Mucosa of descending colon (tissue), 3 donors: Measurements from ENCODE around the gene SNX9. TPM values are rescaled to one million over a fixed set of nuclear protein-coding genes. Genes with fewer than 3 reads are reported as not detected.

Experiments used
- ATAC-seq: fragments of 200-7000 bp; cut with Tn5 transposase; one replicate; pipeline ENCODE4 v1.9.1; 2020; ENCODE audit warnings: mild to moderate bottlenecking, moderate library complexity
- DNase-seq, 3 donors: peaks; one replicate each; pipeline ENCODE4 v3.0.0-alpha.2; 2020
- H3K36me3 ChIP-seq: fragments of 200-600 bp; one replicate; pipeline ENCODE4 v1.8.0; 2021; ENCODE audit warnings: low read depth, mild to moderate bottlenecking
- H3K4me1 ChIP-seq: fragments of 200-600 bp; one replicate; pipeline ENCODE4 v1.8.0; 2021; ENCODE audit warnings: low read depth, mild to moderate bottlenecking
- H3K4me3 ChIP-seq: fragments of 200-600 bp; one replicate; pipeline ENCODE4 v1.8.0; 2021; ENCODE audit warnings: mild to moderate bottlenecking
- H3K9me3 ChIP-seq: fragments of 200-600 bp; one replicate; pipeline ENCODE4 v1.8.0; 2021; ENCODE audit warnings: mild to moderate bottlenecking
- intact Hi-C, 2 donors: fragments of 100-400 bp; cut with DNase I in 1 of 2; cut with micrococcal nuclease in 1 of 2; formaldehyde crosslinking; loops; one replicate each; pipeline versions ENCODE4 v1.11.0 to v1.11.1; 2022; cut with DNase I, micrococcal nuclease
- total RNA-seq, 3 donors: library from RNA; stranded (reverse); fragmentation: NEBNext Ultra II Directional in 2 of 3; extraction: Animal tissue kit (Norgen Biotek cat#: 25700) in 2 of 3; gene quantifications; one replicate each; pipeline versions ENCODE4 v1.2.1 to v1.2.4, GENCODE V29; 2021 to 2023
- TF ChIP-seq, protein P1 (sequence below): fragments of 200-600 bp; IDR thresholded peaks from one replicate; pipeline ENCODE4 v1.8.0; 2022; ENCODE audit warnings: antibody characterized with exemption, mild to moderate bottlenecking
- donor health status: DM: no; HTN: no; CAD: no; lungs with moderate emphysema.
- donor health status: DM: no; HTN: no; CAD: no.
- donor health status: DM: no; HTN: yes; CAD: no.

SNX9 gene
- total RNA-seq, 3 donors from 2014 or later, result 55.0 to 69.6 (median 68.0) TPM

DNA sequence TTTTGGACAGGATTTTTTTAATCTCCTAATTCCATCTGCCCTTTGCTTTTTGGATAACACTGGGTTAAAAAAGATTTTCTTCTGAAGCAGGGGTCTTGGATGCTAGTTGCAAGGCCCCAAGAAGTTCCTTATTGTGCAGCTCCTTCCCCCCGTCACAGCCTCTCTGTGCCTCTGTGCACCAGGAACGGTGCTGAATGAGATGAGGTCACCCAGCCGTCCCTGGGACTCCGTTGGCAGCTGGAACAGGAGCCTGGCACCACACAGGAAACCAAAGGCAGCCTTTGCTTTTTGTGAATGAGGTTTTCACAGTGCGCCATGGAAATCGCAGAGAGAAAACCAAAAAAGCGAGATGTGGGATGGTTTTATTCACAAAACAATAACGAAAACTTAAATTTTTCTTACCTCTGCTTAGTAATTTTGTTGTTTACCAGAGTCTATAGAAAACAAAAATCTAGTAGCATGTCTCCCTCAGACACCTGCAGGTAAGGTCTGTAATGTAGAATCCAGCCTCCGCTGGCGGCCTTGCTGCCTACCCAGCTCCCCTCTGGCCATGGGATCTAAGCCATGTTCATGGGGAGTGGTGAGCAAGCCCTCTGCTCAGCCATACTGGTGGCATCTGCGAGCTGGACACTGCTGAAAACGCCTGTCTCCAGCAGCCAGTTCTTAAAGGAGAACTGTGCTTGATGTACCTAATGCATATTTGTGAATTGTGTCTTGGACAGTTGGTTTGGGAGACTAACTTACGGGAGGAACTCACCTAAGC, 118.2 kb downstream of the SNX9 start:
- Histone ChIP-seq H3K9me3 (no peaks in the 10 kb centered on the region), H3K4me1 (no peaks in the 10 kb centered on the region), H3K36me3 (peaks cover 4% of the 10 kb centered on the region), H3K4me3 (no peak overlapping the region)
- intact Hi-C loops, result no loop called here
- no peak for ATAC-seq
- DNase-seq, result no peak
- TF ChIP-seq, protein P1, sequence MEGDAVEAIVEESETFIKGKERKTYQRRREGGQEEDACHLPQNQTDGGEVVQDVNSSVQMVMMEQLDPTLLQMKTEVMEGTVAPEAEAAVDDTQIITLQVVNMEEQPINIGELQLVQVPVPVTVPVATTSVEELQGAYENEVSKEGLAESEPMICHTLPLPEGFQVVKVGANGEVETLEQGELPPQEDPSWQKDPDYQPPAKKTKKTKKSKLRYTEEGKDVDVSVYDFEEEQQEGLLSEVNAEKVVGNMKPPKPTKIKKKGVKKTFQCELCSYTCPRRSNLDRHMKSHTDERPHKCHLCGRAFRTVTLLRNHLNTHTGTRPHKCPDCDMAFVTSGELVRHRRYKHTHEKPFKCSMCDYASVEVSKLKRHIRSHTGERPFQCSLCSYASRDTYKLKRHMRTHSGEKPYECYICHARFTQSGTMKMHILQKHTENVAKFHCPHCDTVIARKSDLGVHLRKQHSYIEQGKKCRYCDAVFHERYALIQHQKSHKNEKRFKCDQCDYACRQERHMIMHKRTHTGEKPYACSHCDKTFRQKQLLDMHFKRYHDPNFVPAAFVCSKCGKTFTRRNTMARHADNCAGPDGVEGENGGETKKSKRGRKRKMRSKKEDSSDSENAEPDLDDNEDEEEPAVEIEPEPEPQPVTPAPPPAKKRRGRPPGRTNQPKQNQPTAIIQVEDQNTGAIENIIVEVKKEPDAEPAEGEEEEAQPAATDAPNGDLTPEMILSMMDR, result no peak

DNA sequence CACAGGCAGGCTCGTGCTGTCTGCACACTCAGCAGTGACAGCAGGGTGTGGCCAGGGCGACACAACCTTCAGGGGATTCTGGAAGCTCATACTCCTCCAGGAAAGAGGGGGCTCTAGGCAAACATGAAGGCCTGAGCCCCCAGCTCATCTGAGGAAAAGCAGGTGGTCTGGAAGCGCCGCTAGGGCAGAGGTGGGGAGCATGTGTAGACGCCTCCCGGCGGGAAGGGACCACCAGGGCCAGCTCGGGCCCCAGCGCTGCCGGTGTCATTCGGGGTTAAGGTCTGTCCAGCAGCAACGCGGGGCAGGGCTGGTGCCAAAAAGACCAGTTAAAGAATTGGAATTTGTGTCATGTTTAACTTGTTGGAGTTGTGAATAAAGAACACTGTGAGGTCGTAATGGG, 119.3 kb downstream of the SNX9 start:
- Histone ChIP-seq H3K9me3 (no peaks in the 10 kb centered on the region), H3K36me3 (peaks cover 4% of the 10 kb centered on the region), H3K4me1 (no peaks in the 10 kb centered on the region), H3K4me3 (no peak overlapping the region)
- DNase-seq (no peak), ATAC-seq (no peak)
- TF ChIP-seq, protein P1, result no peak
- intact Hi-C loops, result no loop called here

- TF ChIP-seq, protein P1, result no peak
- Histone ChIP-seq H3K9me3 (no peaks in the 10 kb centered on the region), H3K36me3 (peaks cover 4% of the 10 kb centered on the region), H3K4me1 (no peaks in the 10 kb centered on the region), H3K4me3 (no peak overlapping the region)
- intact Hi-C loops, result no loop called here
- no peak for ATAC-seq
- no peak for DNase-seq
Measured at GRCh38 chr6:157943249-157943963, 120.4 kb downstream of the SNX9 start.

DNA sequence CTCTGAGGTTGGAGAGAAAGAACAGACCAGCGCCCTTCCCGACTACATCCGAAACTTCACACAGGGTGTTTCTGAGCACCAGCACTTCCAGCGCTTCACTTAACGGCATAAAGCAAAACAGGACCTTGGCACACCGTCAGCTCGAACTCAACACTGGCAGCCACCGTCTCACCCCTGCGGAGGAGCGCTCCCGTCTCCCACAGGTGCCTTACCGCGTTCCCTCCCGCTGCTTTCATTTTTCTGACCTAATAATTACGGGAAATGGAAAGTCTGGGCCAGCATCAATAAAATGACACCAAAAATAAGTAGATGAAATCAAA, 120.9 kb downstream of the SNX9 start:
- intact Hi-C loops, result no loop called here
- no peaks in the 10 kb centered on the region for H3K9me3 ChIP-seq
- TF ChIP-seq, protein P1, result no peak
- H3K36me3 ChIP-seq, result peaks cover 4% of the 10 kb centered on the region
- DNase-seq (no peak), ATAC-seq (no peak)
- H3K4me3 ChIP-seq, result no peak overlapping the region
- no peaks in the 10 kb centered on the region for H3K4me1 ChIP-seq

DNA sequence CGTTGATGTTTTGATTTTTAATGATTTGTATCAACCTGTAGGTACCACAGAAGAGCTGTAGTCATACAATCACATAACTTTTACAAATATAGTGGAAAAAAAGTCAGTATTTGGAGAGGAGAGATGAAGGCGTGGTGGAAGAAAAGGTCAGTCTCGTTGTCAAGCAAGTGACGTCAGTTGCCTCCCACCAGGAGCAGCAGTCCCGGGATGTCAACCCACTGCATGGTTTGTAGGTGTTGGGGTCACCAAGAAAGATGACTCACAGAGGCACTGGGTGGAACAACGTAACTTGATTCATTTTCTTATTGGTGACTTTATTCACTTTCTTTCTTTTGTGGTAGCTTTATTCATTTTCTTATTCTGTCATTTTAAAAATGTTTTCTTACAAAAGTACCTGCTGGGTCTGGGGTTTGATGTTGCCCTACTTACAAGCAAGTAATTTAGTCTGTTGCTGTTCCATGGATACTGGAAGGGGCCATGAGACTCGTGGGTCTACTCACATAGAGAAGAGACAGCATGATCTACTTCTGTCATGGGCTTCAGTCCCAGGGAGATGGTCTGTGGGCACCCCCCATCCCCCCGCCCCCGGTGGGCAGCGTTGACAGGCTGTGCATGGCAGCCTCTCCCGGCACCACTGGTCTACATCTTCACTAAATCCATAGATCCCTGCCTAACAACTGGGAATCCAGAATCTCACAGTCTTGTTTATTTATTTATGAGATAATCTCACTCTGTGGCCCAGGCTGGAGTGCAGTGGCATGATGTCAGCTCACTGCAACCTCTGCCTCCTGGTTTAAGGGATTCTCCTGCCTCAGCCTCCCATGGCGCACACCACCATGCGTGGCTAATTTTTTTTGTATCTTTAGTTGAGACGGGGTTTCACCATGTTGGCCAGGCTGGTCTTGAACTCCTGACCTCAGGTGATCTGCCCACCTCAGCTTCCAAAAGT, 122.2 kb downstream of the SNX9 start:
- Histone ChIP-seq H3K9me3 (peaks cover 6% of the 10 kb centered on the region), H3K4me3 (no peak overlapping the region), H3K4me1 (no peaks in the 10 kb centered on the region), H3K36me3 (peaks cover 4% of the 10 kb centered on the region)
- TF ChIP-seq, protein P1, result no peak
- intact Hi-C loops, result no loop called here
- DNase-seq (no peak), ATAC-seq (no peak)
